ENCODE results near the gene DVL1. TPM values are rescaled to one million over a fixed set of nuclear protein-coding genes. Genes with fewer than 3 reads are reported as not detected.

The DVL1 gene
- total RNA-seq, 8 experiments from 2014 or later: 47.8 to 81.4 (median 56.8) TPM

DNA sequence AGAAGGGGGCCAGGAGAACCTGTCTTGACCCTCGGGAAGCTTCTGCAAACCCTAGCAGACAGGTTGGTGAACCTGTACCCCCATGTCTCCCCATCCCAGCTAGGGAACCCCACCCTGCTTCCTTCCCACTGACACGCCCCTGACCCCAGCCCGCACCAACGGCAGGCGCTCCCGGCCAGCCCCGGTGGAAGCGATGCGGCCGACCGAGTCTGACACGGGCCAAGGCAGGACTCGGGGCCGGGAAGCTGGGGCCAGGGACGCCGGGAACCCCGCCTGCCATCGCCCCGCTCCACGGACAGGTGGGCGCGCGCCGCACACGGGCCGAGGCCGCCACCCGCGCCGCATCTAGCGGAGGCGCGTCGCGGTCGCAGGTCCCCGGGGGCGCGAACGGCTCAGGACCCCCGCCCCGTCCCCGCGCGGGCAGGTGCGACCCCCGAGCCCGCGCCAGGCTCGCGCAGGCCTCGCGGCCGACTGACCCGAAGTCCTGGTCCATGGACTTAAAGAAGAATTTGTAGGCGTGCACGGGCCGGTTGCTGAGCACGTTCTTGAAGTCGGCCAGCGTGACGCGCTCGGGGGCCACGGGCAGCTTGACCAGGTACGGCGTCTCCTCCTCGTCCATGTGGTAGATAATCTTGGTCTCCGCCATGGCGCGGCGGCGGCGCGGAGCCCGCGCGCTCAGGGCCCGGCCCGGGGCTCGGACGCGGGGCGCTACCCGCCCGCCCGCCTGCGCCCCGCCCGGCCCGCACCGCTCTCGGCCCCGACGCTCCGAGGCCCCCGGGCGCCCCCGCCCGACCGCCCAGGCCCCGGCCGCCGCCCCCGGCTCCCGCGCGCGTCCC, 580 bp downstream of the DVL1 start:
- peak; percentile 5 to 38 (median 32) for ATAC-seq (replicated peaks in 6 of 8)
- Histone ChIP-seq H3K27ac (peak overlapping the region; percentile 93 to 97), H3K4me1 (replicated peaks in 1 of 2) (peaks cover 28 to 30% of the 10 kb centered on the region in 2 donors), H3K4me3 (peak overlapping the region; percentile 56 to 85 (median 69))
- in situ Hi-C loops (cut with MboI; ENCODE audit: low pct_unique_long_range_greater_than_20kb in 2 of 9, low sequenced_read_pairs in 9 of 9, unreplicated experiment in 9 of 9): no loop called here
- 0 to 2% (median 0%) methylated on average over 1 to 19 of the region's 109 CpGs; no CpG with 5 or more reads in 4 of the 10 experiments for WGBS, 10 experiments

GRCh38 chr1:1347663-1348419, 1.4 kb downstream of the DVL1 start:
- no peak overlapping the region for H3K27ac ChIP-seq
- ATAC-seq (replicated peaks in 6 of 8): peak in 3 of 8 experiments; percentile 1 to 14 (median 7)
- in situ Hi-C loops (cut with MboI; ENCODE audit: low pct_unique_long_range_greater_than_20kb in 2 of 9, low sequenced_read_pairs in 9 of 9, unreplicated experiment in 9 of 9): no loop called here
- peak overlapping the region; percentile 56 to 85 (median 69) for H3K4me3 ChIP-seq
- H3K4me1 ChIP-seq (replicated peaks in 1 of 2): peaks cover 24 to 28% of the 10 kb centered on the region in 2 donors
- 0 to 30% (median 11%) methylated on average over 3 to 15 of the region's 26 CpGs; no CpG with 5 or more reads in 4 of the 10 experiments for WGBS, 10 experiments

DNA sequence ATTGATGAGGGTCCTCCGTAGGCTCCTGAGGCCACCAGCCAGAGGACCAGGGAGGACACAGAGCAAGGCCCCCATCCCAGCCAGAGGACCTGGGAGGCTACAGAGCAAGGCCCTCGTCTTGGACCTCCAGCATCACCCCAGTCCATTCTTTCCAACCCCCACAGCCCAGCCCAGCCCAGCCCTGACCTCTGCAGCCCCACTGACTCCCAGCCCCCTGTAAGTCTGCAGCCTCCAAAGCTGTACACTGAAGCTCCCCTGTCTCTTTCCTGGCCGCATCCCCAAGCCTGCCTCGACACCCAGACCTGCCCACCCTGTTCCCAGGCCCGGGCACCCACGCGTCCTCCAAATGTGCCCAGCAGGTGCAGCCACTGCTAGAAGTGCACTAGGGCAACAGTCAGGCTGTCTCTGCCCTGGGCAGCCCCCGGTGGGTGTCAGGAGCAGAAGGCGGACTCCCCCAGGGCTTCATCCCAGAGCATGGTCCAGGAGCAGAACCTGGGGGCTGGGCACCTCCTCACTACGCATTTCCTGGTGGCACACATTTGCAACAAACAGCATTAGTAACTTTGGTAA, 2.1 kb downstream of the DVL1 start:
- Histone ChIP-seq H3K4me1 (replicated peaks in 1 of 2) (peaks cover 18 to 24% of the 10 kb centered on the region in 2 donors), H3K4me3 (peak overlapping the region in 4 of 5 donors; percentile 56 to 85 (median 68)), H3K27ac (no peak overlapping the region)
- ATAC-seq (replicated peaks in 6 of 8): no peak
- in situ Hi-C loops (cut with MboI; ENCODE audit: low pct_unique_long_range_greater_than_20kb in 2 of 9, low sequenced_read_pairs in 9 of 9, unreplicated experiment in 9 of 9): no loop called here
- WGBS, 10 experiments: 0 to 100% (median 74%) methylated on average over 1 to 4 of the region's 10 CpGs; no CpG with 5 or more reads in 5 of the 10 experiments

DNA sequence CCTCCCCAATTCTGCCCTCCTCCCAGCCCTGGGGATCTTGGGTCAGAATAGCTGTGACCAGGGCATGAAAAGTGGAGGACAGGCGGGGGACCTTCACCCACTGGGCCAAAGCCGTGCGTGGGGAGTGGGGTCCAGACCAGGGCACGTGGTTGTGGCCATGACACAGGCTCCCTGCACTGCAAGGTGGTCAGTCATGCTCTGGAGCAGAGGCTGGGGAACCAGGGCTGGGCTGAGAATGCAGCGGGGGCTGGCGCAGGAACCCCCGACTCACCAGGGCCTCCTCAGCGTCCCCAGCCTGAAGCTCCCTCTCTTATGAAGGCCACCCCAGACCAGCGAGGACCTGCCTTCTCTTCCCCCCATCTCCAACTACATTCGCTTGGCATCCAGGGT, 2.7 kb downstream of the DVL1 start:
- Histone ChIP-seq H3K4me1 (replicated peaks in 1 of 2) (peaks cover 12 to 18% of the 10 kb centered on the region in 2 donors), H3K4me3 (no peak overlapping the region), H3K27ac (no peak overlapping the region)
- in situ Hi-C loops (cut with MboI; ENCODE audit: low pct_unique_long_range_greater_than_20kb in 2 of 9, low sequenced_read_pairs in 9 of 9, unreplicated experiment in 9 of 9): no loop called here
- 89 to 100% (median 96%) methylated on average over 2 to 6 of the region's 10 CpGs; no CpG with 5 or more reads in 4 of the 10 experiments for WGBS, 10 experiments
- no peak for ATAC-seq (replicated peaks in 6 of 8)

GRCh38 chr1:1345860-1346500, 3.2 kb downstream of the DVL1 start:
- Histone ChIP-seq H3K4me1 (replicated peaks in 1 of 2) (peaks cover 11 to 16% of the 10 kb centered on the region in 2 donors), H3K4me3 (no peak overlapping the region), H3K27ac (no peak overlapping the region)
- WGBS, 10 experiments: 60 to 89% (median 82%) methylated on average over 1 to 6 of the region's 12 CpGs; no CpG with 5 or more reads in 6 of the 10 experiments
- in situ Hi-C loops (cut with MboI; ENCODE audit: low pct_unique_long_range_greater_than_20kb in 2 of 9, low sequenced_read_pairs in 9 of 9, unreplicated experiment in 9 of 9): no loop called here
- no peak for ATAC-seq (replicated peaks in 6 of 8)

- in situ Hi-C loops (cut with MboI; ENCODE audit: low pct_unique_long_range_greater_than_20kb in 2 of 9, low sequenced_read_pairs in 9 of 9, unreplicated experiment in 9 of 9): no loop called here
- no peak overlapping the region for H3K4me3 ChIP-seq
- peak in 1 of 8 experiments; percentile 0 for ATAC-seq (replicated peaks in 6 of 8)
- peaks cover 11 to 16% of the 10 kb centered on the region in 2 donors for H3K4me1 ChIP-seq (replicated peaks in 1 of 2)
- WGBS, 10 experiments: 60 to 100% (median 92%) methylated on average over 1 to 8 of the region's 16 CpGs; no CpG with 5 or more reads in 6 of the 10 experiments
- no peak overlapping the region for H3K27ac ChIP-seq
Observed at GRCh38 chr1:1345384-1345783, 3.8 kb downstream of the DVL1 start.

GRCh38 chr1:1344655-1345361, 4.4 kb downstream of the DVL1 start:
- in situ Hi-C loops (cut with MboI; ENCODE audit: low pct_unique_long_range_greater_than_20kb in 2 of 9, low sequenced_read_pairs in 9 of 9, unreplicated experiment in 9 of 9): no loop called here
- Histone ChIP-seq H3K4me3 (no peak overlapping the region), H3K27ac (no peak overlapping the region), H3K4me1 (replicated peaks in 1 of 2) (peaks cover 11 to 16% of the 10 kb centered on the region in 2 donors)
- peak in 3 of 8 experiments; percentile 2 to 10 (median 4) for ATAC-seq (replicated peaks in 6 of 8)
- WGBS, 10 experiments: 25 to 87% methylated on average over 6 of the region's 15 CpGs; no CpG with 5 or more reads in 8 of the 10 experiments

DNA sequence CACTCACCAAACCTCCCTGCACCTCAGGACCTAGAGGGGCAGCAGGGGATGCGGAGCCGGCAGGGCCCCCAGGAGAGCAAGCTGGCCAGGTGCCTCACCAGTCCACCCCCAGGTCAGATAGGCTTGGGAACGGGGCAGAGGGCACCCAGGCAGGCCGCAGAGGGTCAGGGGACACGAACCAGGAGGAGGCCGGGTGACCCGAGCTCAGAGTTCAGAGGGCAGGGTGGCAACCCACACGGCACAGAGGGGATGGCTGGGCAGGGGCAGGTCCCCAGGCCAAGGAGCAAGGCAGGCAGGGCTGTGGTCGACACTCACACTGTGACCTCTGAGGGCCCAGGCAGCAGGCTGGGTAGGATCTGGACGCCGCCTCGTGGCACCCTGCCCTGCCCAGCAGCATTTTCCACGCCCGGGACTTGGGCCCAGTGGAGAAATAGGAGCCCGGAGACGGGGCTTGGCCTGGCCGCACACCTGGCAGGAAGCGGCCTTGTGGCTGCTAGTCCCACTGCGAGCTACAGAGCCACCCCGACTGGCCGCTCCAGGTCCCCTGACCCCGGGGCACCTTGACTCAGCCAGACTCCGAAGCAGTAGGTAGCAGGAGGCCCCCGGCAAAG, 5.3 kb downstream of the DVL1 start:
- peaks cover 11 to 16% of the 10 kb centered on the region in 2 donors for H3K4me1 ChIP-seq (replicated peaks in 1 of 2)
- ATAC-seq (replicated peaks in 6 of 8): no peak
- no peak overlapping the region for H3K27ac ChIP-seq
- 90 to 100% (median 93%) methylated on average over 1 to 8 of the region's 24 CpGs; no CpG with 5 or more reads in 6 of the 10 experiments for WGBS, 10 experiments
- in situ Hi-C loops (cut with MboI; ENCODE audit: low pct_unique_long_range_greater_than_20kb in 2 of 9, low sequenced_read_pairs in 9 of 9, unreplicated experiment in 9 of 9): no loop called here
- H3K4me3 ChIP-seq: no peak overlapping the region

DNA sequence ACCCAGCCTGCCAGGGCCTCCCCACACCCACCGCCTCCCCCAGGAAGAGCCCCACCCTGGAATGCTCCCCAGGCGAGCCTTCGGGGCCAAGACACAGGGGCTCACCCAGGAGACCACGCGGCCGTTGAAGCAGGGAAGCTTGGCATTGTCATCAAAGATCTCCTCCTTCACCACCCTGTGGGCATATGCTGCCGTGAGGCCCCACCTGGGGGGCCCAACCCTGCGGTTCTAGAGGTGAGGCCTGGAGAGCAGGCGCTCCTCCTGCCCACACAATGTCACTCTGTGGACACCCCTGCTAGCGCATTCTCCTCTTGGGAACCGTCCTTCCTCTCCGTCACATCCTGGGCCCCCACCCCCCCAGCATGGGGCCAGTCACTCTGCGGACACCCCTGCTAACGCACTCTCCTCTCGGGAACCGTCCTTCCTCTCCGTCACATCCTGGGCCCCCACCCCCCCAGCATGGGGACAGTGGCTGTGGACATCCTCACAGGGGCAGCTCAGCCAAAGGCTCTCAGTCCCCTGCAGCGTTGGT, 6.6 kb downstream of the DVL1 start:
- no peak for ATAC-seq (replicated peaks in 6 of 8)
- peaks cover 7 to 10% of the 10 kb centered on the region in 2 donors for H3K4me1 ChIP-seq (replicated peaks in 1 of 2)
- in situ Hi-C loops (cut with MboI; ENCODE audit: low pct_unique_long_range_greater_than_20kb in 2 of 9, low sequenced_read_pairs in 9 of 9, unreplicated experiment in 9 of 9): no loop called here
- WGBS, 10 experiments: no CpG with 5 or more reads among the region's 18 CpGs
- no peak overlapping the region for H3K4me3 ChIP-seq
- H3K27ac ChIP-seq: no peak overlapping the region

DNA sequence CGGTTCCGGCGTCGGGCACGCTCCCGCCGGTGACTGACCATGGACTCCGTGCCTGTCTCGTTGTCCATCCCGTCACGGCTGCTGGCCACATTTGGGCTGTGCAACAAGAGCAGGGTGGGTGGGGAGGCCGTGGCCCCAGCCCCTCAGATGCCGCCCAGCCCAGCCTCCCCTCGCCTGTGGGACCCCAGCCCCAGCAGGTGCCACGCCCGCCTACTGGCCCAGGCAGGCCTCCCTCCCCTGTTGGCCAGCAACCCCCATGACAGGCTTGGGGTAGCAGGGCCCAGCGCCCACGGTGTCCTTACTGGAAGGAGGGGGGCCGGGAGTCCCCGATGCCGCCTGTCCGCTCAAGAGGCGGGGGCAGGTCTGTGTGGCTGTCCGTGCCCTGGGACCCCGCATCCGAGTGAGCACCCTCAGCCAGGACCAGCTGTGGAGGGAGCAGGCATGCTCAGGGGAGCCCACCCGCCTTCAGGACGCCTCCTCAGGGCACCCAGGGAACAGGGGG, 7.1 kb downstream of the DVL1 start:
- Histone ChIP-seq H3K27ac (no peak overlapping the region), H3K4me3 (no peak overlapping the region), H3K4me1 (replicated peaks in 1 of 2) (peaks cover 2 to 5% of the 10 kb centered on the region in 2 donors)
- in situ Hi-C loops (cut with MboI; ENCODE audit: low pct_unique_long_range_greater_than_20kb in 2 of 9, low sequenced_read_pairs in 9 of 9, unreplicated experiment in 9 of 9): no loop called here
- WGBS, 10 experiments: 100% methylated on average over 1 to 6 of the region's 28 CpGs; no CpG with 5 or more reads in 8 of the 10 experiments
- no peak for ATAC-seq (replicated peaks in 6 of 8)

DNA sequence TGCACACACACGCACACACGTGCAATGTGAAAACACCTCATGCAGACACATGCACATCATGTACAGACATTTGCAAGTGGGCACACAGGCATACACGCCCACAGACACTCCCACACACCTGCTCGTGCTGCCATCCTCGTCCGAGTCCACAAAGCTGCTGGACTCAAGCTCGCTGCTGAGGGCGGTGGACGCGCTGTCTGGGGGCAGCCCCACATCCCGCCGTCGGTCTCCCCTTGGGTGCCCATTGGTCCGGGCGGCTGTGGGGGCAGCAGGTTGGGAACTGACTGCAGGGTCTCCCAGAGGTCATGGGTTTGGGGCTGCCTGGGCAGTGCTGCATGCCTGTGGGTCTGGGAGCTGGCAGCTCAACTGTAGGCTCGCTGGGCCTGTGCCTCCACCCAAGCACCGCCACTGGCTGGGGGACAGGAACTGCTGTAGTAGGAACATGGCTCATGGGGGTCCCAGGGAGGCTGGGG, 7.6 kb downstream of the DVL1 start:
- 84 to 100% (median 91%) methylated on average over 3 to 10 of the region's 17 CpGs; no CpG with 5 or more reads in 4 of the 10 experiments for WGBS, 10 experiments
- H3K4me1 ChIP-seq (replicated peaks in 1 of 2): no peaks in the 10 kb centered on the region
- H3K27ac ChIP-seq: no peak overlapping the region
- no peak overlapping the region for H3K4me3 ChIP-seq
- in situ Hi-C loops (cut with MboI; ENCODE audit: low pct_unique_long_range_greater_than_20kb in 2 of 9, low sequenced_read_pairs in 9 of 9, unreplicated experiment in 9 of 9): no loop called here
- no peak for ATAC-seq (replicated peaks in 6 of 8)
